ENCODE measurements around the gene MYG1.

MYG1 gene

DNA sequence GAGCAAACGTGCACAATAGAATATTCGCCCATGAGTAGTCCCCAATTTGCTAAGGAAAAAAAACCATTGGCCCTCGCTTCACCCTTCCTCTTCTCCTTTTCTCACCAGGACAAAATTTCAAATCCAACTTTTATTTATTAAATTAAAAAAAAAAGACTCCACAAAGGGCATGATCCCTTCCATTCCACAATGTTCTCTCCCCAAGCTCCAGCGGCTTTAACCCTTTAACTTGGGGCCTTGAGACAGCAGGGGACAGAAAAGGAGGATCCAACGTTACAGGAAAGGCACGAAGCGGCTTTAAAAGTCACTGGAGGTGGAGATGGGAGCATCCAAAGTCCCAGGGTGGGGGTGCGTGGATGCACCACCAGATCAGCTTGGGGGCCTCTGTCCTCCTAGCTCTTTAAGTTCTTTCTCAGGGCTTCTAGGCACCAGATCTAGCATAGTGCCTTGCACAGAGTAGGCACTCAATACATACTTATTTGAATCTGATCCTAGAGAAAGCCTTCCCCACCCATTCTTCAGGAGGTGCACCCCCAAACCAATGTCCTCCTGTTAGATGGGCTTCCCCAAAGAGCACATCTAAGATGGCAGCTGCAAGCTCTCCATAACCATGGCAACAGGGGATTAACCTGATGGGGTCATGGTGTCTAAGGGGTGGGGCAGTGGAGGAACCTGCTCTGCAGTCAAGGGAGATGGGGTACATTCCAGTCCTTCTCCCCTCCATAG is 27.1 kb downstream of the MYG1 start:
- no peak for DNase-seq
- TF ChIP-seq CTCF (IDR thresholded peaks at IDR 0.05; ENCODE audit: low read length) (no peak), EZH2 (optimal IDR thresholded peaks at IDR 0.05; ENCODE audit: low read depth, low read length) (no peak), EZH2phosphoT487 (IDR thresholded peaks at IDR 0.05; ENCODE audit: low read length) (no peak)

GRCh38 chr12:53327435-53328042 is 28.0 kb downstream of the MYG1 start:
- no peaks in the 10 kb centered on the region for H3K9me3 ChIP-seq (replicated peaks; ENCODE audit: insufficient read depth, low read length)
- no peaks in the 10 kb centered on the region for H3K9me2 ChIP-seq (replicated peaks; ENCODE audit: insufficient read depth, low read length)
- no peak overlapping the region for H2AFZ ChIP-seq (ENCODE audit: low read length)
- DNase-seq: no peak
- peaks cover 7% of the 10 kb centered on the region for H3K4me1 ChIP-seq (ENCODE audit: low read length)
- no peak overlapping the region for H3K4me2 ChIP-seq (ENCODE audit: low read depth, low read length)
- H3K36me3 ChIP-seq (replicated peaks; ENCODE audit: insufficient read depth, low read length): no peaks in the 10 kb centered on the region
- TF ChIP-seq EZH2 (optimal IDR thresholded peaks at IDR 0.05; ENCODE audit: low read depth, low read length) (no peak), CTCF (IDR thresholded peaks at IDR 0.05; ENCODE audit: low read length) (peak; percentile 49), EZH2phosphoT487 (IDR thresholded peaks at IDR 0.05; ENCODE audit: low read length) (no peak)
- peaks cover 15% of the 10 kb centered on the region for H3F3A ChIP-seq (ENCODE audit: insufficient read depth, low read length)
- no peaks in the 10 kb centered on the region for H3K79me2 ChIP-seq (ENCODE audit: low read length)
- H3K9ac ChIP-seq (ENCODE audit: low read length): no peak overlapping the region
- no peaks in the 10 kb centered on the region for H3K27me3 ChIP-seq (replicated peaks; ENCODE audit: insufficient read depth, low read length)
- H4K20me1 ChIP-seq (ENCODE audit: insufficient read depth, low read length): no peaks in the 10 kb centered on the region
- no peak overlapping the region for H3K4me3 ChIP-seq (ENCODE audit: low read length)
- no peak overlapping the region for H3K27ac ChIP-seq (ENCODE audit: low read length)

More for the DNA sequence above, 27.1 kb downstream of the MYG1 start:
- H3K9me2 ChIP-seq (replicated peaks; ENCODE audit: insufficient read depth, low read length): no peaks in the 10 kb centered on the region
- H3K36me3 ChIP-seq (replicated peaks; ENCODE audit: insufficient read depth, low read length): no peaks in the 10 kb centered on the region
- H2AFZ ChIP-seq (ENCODE audit: low read length): no peak overlapping the region
- H3K27ac ChIP-seq (ENCODE audit: low read length): no peak overlapping the region
- no peaks in the 10 kb centered on the region for H4K20me1 ChIP-seq (ENCODE audit: insufficient read depth, low read length)
- H3K4me2 ChIP-seq (ENCODE audit: low read depth, low read length): peak overlapping the region; percentile 92; the same call in 1 of the 2 replicates
- no peaks in the 10 kb centered on the region for H3K9me3 ChIP-seq (replicated peaks; ENCODE audit: insufficient read depth, low read length)
- no peak overlapping the region for H3K4me3 ChIP-seq (ENCODE audit: low read length)
- H3K9ac ChIP-seq (ENCODE audit: low read length): no peak overlapping the region
- peaks cover 15% of the 10 kb centered on the region for H3F3A ChIP-seq (ENCODE audit: insufficient read depth, low read length)
- no peaks in the 10 kb centered on the region for H3K27me3 ChIP-seq (replicated peaks; ENCODE audit: insufficient read depth, low read length)
- peaks cover 10% of the 10 kb centered on the region for H3K4me1 ChIP-seq (ENCODE audit: low read length)
- H3K79me2 ChIP-seq (ENCODE audit: low read length): no peaks in the 10 kb centered on the region

GRCh38 chr12:53328043-53328435 is 28.5 kb downstream of the MYG1 start:
- TF ChIP-seq EZH2 (optimal IDR thresholded peaks at IDR 0.05; ENCODE audit: low read depth, low read length) (no peak), CTCF (IDR thresholded peaks at IDR 0.05; ENCODE audit: low read length) (no peak), EZH2phosphoT487 (IDR thresholded peaks at IDR 0.05; ENCODE audit: low read length) (no peak)
- H3K9me2 ChIP-seq (replicated peaks; ENCODE audit: insufficient read depth, low read length): no peaks in the 10 kb centered on the region
- H3K4me2 ChIP-seq (ENCODE audit: low read depth, low read length): no peak overlapping the region
- no peak for DNase-seq
- H3K27me3 ChIP-seq (replicated peaks; ENCODE audit: insufficient read depth, low read length): no peaks in the 10 kb centered on the region
- no peaks in the 10 kb centered on the region for H3K9me3 ChIP-seq (replicated peaks; ENCODE audit: insufficient read depth, low read length)
- no peaks in the 10 kb centered on the region for H3K79me2 ChIP-seq (ENCODE audit: low read length)
- peaks cover 15% of the 10 kb centered on the region for H3F3A ChIP-seq (ENCODE audit: insufficient read depth, low read length)
- no peaks in the 10 kb centered on the region for H3K36me3 ChIP-seq (replicated peaks; ENCODE audit: insufficient read depth, low read length)
- no peaks in the 10 kb centered on the region for H4K20me1 ChIP-seq (ENCODE audit: insufficient read depth, low read length)
- no peak overlapping the region for H3K4me3 ChIP-seq (ENCODE audit: low read length)
- H3K9ac ChIP-seq (ENCODE audit: low read length): no peak overlapping the region
- peaks cover 7% of the 10 kb centered on the region for H3K4me1 ChIP-seq (ENCODE audit: low read length)
- no peak overlapping the region for H3K27ac ChIP-seq (ENCODE audit: low read length)
- H2AFZ ChIP-seq (ENCODE audit: low read length): no peak overlapping the region
